GM18519 (cell line): ENCODE measurements around the gene CNTN1.

Source experiments
- ATAC-seq: cut with Tn5 transposase; IDR thresholded peaks from one replicate; pipeline ENCODE4 v1.9.1; 2021; ENCODE audit warnings: mild to moderate bottlenecking, moderate library complexity; ENCODE audit not compliant: unreplicated experiment, low FRiP score

CNTN1 gene

GRCh38 chr12:40762072-40762471 lies 69.8 kb downstream of the CNTN1 start:
- ATAC-seq: no peak

GRCh38 chr12:40768125-40768864 lies 76.1 kb downstream of the CNTN1 start:
- ATAC-seq: no peak

- ATAC-seq: peak; percentile 32
Measured at GRCh38 chr12:40769846-40770245, 77.6 kb downstream of the CNTN1 start.

GRCh38 chr12:40770781-40771180 lies 78.5 kb downstream of the CNTN1 start:
- ATAC-seq: no peak

- no peak for ATAC-seq
Measured at GRCh38 chr12:40775661-40776060, 83.4 kb downstream of the CNTN1 start.

GRCh38 chr12:40784102-40784501 lies 91.9 kb downstream of the CNTN1 start:
- ATAC-seq: no peak

- no peak for ATAC-seq
Measured at GRCh38 chr12:40788276-40788675, 96.0 kb downstream of the CNTN1 start.

GRCh38 chr12:40792792-40793386 lies 100.7 kb downstream of the CNTN1 start:
- no peak for ATAC-seq

GRCh38 chr12:40793471-40793870 lies 101.2 kb downstream of the CNTN1 start:
- ATAC-seq: no peak

GRCh38 chr12:40794087-40794486 lies 101.8 kb downstream of the CNTN1 start:
- ATAC-seq: no peak

GRCh38 chr12:40801082-40801481 lies 108.8 kb downstream of the CNTN1 start:
- no peak for ATAC-seq

GRCh38 chr12:40801861-40802260 lies 109.6 kb downstream of the CNTN1 start:
- no peak for ATAC-seq

- no peak for ATAC-seq
Measured at GRCh38 chr12:40802656-40803055, 110.4 kb downstream of the CNTN1 start.

- ATAC-seq: no peak
Measured at GRCh38 chr12:40819436-40820108, 127.3 kb downstream of the CNTN1 start.

- no peak for ATAC-seq
Measured at GRCh38 chr12:40820794-40821484, 128.7 kb downstream of the CNTN1 start.

GRCh38 chr12:40825156-40825555 lies 132.9 kb downstream of the CNTN1 start:
- ATAC-seq: no peak

- ATAC-seq: no peak
Measured at GRCh38 chr12:40827683-40828592, 135.7 kb downstream of the CNTN1 start.

GRCh38 chr12:40828593-40828990 lies 136.4 kb downstream of the CNTN1 start:
- ATAC-seq: no peak

GRCh38 chr12:40829738-40830144 lies 137.5 kb downstream of the CNTN1 start:
- ATAC-seq: no peak

- ATAC-seq: no peak
Measured at GRCh38 chr12:40831916-40832315, 139.7 kb downstream of the CNTN1 start.
